NB4 (cell line): Measurements from ENCODE around the gene H1-8.
"Not testable (repeated sequence)": the region's sequence is repeated elsewhere in the genome, so short reads cannot be mapped to it uniquely, and the experiment has no call there.

Source experiments
- DNase-seq: peaks from one replicate; pipeline ENCODE4 v3.0.0; 2010; ENCODE audit warnings: low read depth
- H3K4me3 ChIP-seq: one replicate; pipeline ENCODE4 v1.5.1; 2011; ENCODE audit warnings: mild to moderate bottlenecking, low read depth, low read length, moderate library complexity
- CTCF ChIP-seq: IDR thresholded peaks from one replicate; pipeline ENCODE4 v1.5.1; 2012; ENCODE audit warnings: low read depth, low read length
- MAX ChIP-seq: IDR thresholded peaks from 2 replicates; pipeline ENCODE4 v1.6.1; 2011; ENCODE audit warnings: low read depth, low read length
- MYC ChIP-seq: IDR thresholded peaks from 2 replicates; pipeline ENCODE4 v1.6.1; 2011; ENCODE audit warnings: low read depth, low read length
- POLR2A ChIP-seq: IDR thresholded peaks from 2 replicates; pipeline ENCODE4 v1.6.1; 2011; ENCODE audit warnings: mild to moderate bottlenecking; ENCODE audit not compliant: insufficient read length; ENCODE audit errors: extremely low read depth

Gene H1-8

GRCh38 chr3:129543156-129543790, at the start of gene H1-8:
H1-8 (plus strand) TSS chr3:129543175; CDS start chr3:129543219, 44 bp downstream.
- DNase-seq: no peak
- TF ChIP-seq CTCF: no peak
- no peak for TF ChIP-seq MAX
- no peak for TF ChIP-seq MYC
- TF ChIP-seq POLR2A: no peak
- no peak within 1 kb of the TSS for H3K4me3 ChIP-seq

GRCh38 chr3:129493206-129493605, 49.8 kb upstream of the H1-8 start:
- TF ChIP-seq CTCF: no peak
- no peak for TF ChIP-seq MYC
- no peak for TF ChIP-seq POLR2A
- no peak for TF ChIP-seq MAX
- no peak overlapping the region for H3K4me3 ChIP-seq
- DNase-seq: no peak

- H3K4me3 ChIP-seq, DNase-seq: not testable (repeated sequence)
These were observed 48.5 kb upstream of the H1-8 start for GRCh38 chr3:129494499-129494898.

GRCh38 chr3:129495006-129495639, 47.9 kb upstream of the H1-8 start:
- H3K4me3 ChIP-seq, DNase-seq: not testable (repeated sequence)

- not testable (repeated sequence) for DNase-seq, H3K4me3 ChIP-seq
These were observed 45.1 kb upstream of the H1-8 start for GRCh38 chr3:129497876-129498275.

GRCh38 chr3:129498603-129499488, 44.1 kb upstream of the H1-8 start:
- DNase-seq, H3K4me3 ChIP-seq: not testable (repeated sequence)

- DNase-seq, H3K4me3 ChIP-seq: not testable (repeated sequence)
These were observed 43.2 kb upstream of the H1-8 start for GRCh38 chr3:129499604-129500333.

- H3K4me3 ChIP-seq: no peak overlapping the region
- no peak for DNase-seq
- no peak for TF ChIP-seq CTCF
- TF ChIP-seq POLR2A: no peak
- TF ChIP-seq MAX: no peak
These were observed 42.7 kb upstream of the H1-8 start for GRCh38 chr3:129500334-129500658.
